Endothelial cell of umbilical vein (primary cell): Measurements from ENCODE around the gene ELAVL1. TPM values are rescaled to one million over a fixed set of nuclear protein-coding genes. Genes with fewer than 3 reads are reported as not detected.

Experiments used
- BruUV-seq: library from RNA; stranded (reverse); fragments of 400-500 nt; replicated peaks from 2 replicates; lab custom pipeline; 2021; lab: Mats Ljungman, UMichigan
- CTCF ChIA-PET: fragments of 300-600, 350-600 bp; sonication (Branson Sonifier 250); formaldehyde crosslinking; loops from one replicate; lab custom pipeline; 2021; ENCODE audit warnings: antibody characterized with exemption, inconsistent platforms; lab: Charles Lee
- POLR2A ChIA-PET: fragments of 300-600, 350-600 bp; sonication (Branson Sonifier 250); formaldehyde crosslinking; loops from one replicate; lab custom pipeline; 2021; ENCODE audit warnings: antibody characterized with exemption, inconsistent platforms; lab: Charles Lee
- DNase-seq: peaks from one replicate; pipeline ENCODE4 v3.0.0-alpha.2; 2011; ENCODE audit warnings: low read depth, low spot score
- FAIRE-seq: peaks from 2 replicates; lab custom pipeline; 2011; peaks lifted over from hg19 to GRCh38; lab: Jason Lieb, UNC
- H2AFZ ChIP-seq: 2 replicates; pipeline ENCODE4 v1.6.0; 2012; ENCODE audit warnings: low read depth, low read length, control low read depth, inconsistent platforms
- H3K27ac ChIP-seq: 2 replicates; pipeline ENCODE4 v1.5.1; 2011; ENCODE audit warnings: low read depth, mild to moderate bottlenecking, control low read depth, low read length, moderate library complexity; ENCODE audit not compliant: insufficient read depth
- H3K27me3 ChIP-seq, 2 experiments: 2 replicates each; pipeline versions ENCODE4 v1.6.0 to v1.6.1; 2011; ENCODE audit warnings: low read length in 2 of 2, mixed read lengths in 1 of 2; ENCODE audit not compliant: control insufficient read depth in 2 of 2, insufficient read depth in 2 of 2
- H3K36me3 ChIP-seq, 2 experiments: 2 replicates in 1 of 2; 3 replicates in 1 of 2; pipeline ENCODE4 v1.5.1; 2011; ENCODE audit warnings: low read length in 2 of 2, mild to moderate bottlenecking in 1 of 2, moderate library complexity in 1 of 2; ENCODE audit not compliant: control insufficient read depth in 2 of 2, insufficient read depth in 2 of 2; ENCODE audit errors: extremely low read depth in 1 of 2
- H3K4me1 ChIP-seq: 3 replicates; pipeline ENCODE4 v1.5.1; 2011; ENCODE audit warnings: mild to moderate bottlenecking, low read length; ENCODE audit not compliant: control insufficient read depth, insufficient read depth; ENCODE audit errors: extremely low read depth
- H3K4me2 ChIP-seq: 2 replicates; pipeline ENCODE4 v1.6.1; 2011; ENCODE audit warnings: low read length, control low read depth, mixed read lengths; ENCODE audit not compliant: insufficient read depth
- H3K4me3 ChIP-seq, 3 experiments: fragments of 200-600 bp in 1 of 3; sonication (generic), shearing (Covaris generic) in 1 of 3; replicated peaks in 1 of 3; 2 replicates each; pipeline ENCODE4 v1.5.1; 2011 to 2016; ENCODE audit warnings: control low read depth in 3 of 3, low read length in 3 of 3, mild to moderate bottlenecking in 2 of 3, inconsistent platforms in 1 of 3, low read depth in 1 of 3, moderate library complexity in 1 of 3; ENCODE audit not compliant: insufficient read depth in 1 of 3
- H3K79me2 ChIP-seq: 2 replicates; pipeline ENCODE4 v1.6.0; 2012; ENCODE audit warnings: low read length, inconsistent platforms; ENCODE audit not compliant: control insufficient read depth, insufficient read depth
- H3K9ac ChIP-seq: replicated peaks from 2 replicates; pipeline ENCODE3; 2011; ENCODE audit warnings: low read length, control low read depth; ENCODE audit not compliant: insufficient read depth; ENCODE audit errors: extremely low read depth
- H3K9me1 ChIP-seq: replicated peaks from 3 replicates; pipeline ENCODE4 v1.6.0; 2011; ENCODE audit warnings: mild to moderate bottlenecking, low read length; ENCODE audit not compliant: control insufficient read depth, insufficient read depth; ENCODE audit errors: extremely low read depth
- H3K9me3 ChIP-seq: replicated peaks from 2 replicates; pipeline ENCODE4 v1.5.1; 2012; ENCODE audit warnings: low read length, inconsistent platforms; ENCODE audit not compliant: control insufficient read depth, insufficient read depth
- H4K20me1 ChIP-seq: replicated peaks from 2 replicates; pipeline ENCODE3; 2011; ENCODE audit warnings: mild to moderate bottlenecking, low read length; ENCODE audit not compliant: control insufficient read depth, insufficient read depth; ENCODE audit errors: extremely low read depth
- CTCF ChIP-seq, 2 donors: IDR thresholded peaks; 1 replicate in 1 of 2; 2 replicates in 1 of 2; pipeline ENCODE4 v1.5.1; 2011; ENCODE audit warnings: low read length in 2 of 2, mild to moderate bottlenecking in 2 of 2, moderate library complexity in 2 of 2, control low read depth in 1 of 2, inconsistent platforms in 1 of 2, low read depth in 1 of 2; ENCODE audit not compliant: insufficient read depth in 1 of 2; ENCODE audit errors: extremely low read depth in 1 of 2
- GATA2 ChIP-seq: IDR thresholded peaks from 2 replicates; pipeline ENCODE4 v1.7.0; 2011; ENCODE audit warnings: low read depth, mild to moderate bottlenecking, moderate library complexity, mixed read lengths, low read length; ENCODE audit not compliant: insufficient read length, insufficient read depth
- JUN ChIP-seq: IDR thresholded peaks from 2 replicates; pipeline ENCODE4 v1.6.1; 2011; ENCODE audit warnings: borderline replicate concordance, low read depth; ENCODE audit not compliant: insufficient read length, insufficient read depth
- MAX ChIP-seq: IDR thresholded peaks from 2 replicates; pipeline ENCODE4 v1.6.1; 2011; ENCODE audit not compliant: insufficient read depth, insufficient read length
- MYC ChIP-seq: IDR thresholded peaks from one replicate; pipeline ENCODE4 v1.6.1; 2011; ENCODE audit warnings: mild to moderate bottlenecking, low read depth, low read length
- POLR2A ChIP-seq: IDR thresholded peaks from 2 replicates; pipeline ENCODE4 v1.6.1; 2012; ENCODE audit warnings: low read depth, mild to moderate bottlenecking, control low read depth, low read length
- POLR2AphosphoS5 ChIP-seq: IDR thresholded peaks from 2 replicates; pipeline ENCODE4 v1.6.1; 2012; ENCODE audit warnings: low read depth, mild to moderate bottlenecking, control low read depth, low read length, moderate library complexity; ENCODE audit not compliant: insufficient read depth
- dilution Hi-C: fragments of 300-500 bp; cut with MboI; formaldehyde crosslinking; loops from one replicate; pipeline ENCODE4 v1.15.0; 2019; ENCODE audit warnings: low sequenced_read_pairs; ENCODE audit not compliant: extremely low pct_ligation_motif_present
- intact Hi-C: fragments of 100-400 bp; cut with micrococcal nuclease; formaldehyde crosslinking; loops from one replicate; pipeline ENCODE4 v1.10.0; 2022
- polyA plus RNA-seq, 4 experiments: library from polyadenylated mRNA; depleted of rRNA in 3 of 4; stranded (reverse) in 3 of 4; unstranded in 1 of 4; fragments of >200 nt; gene quantifications; 2 replicates each; pipeline versions ENCODE4 v1.2.1 to v1.2.3, GENCODE V29; 2011 to 2012; ENCODE audit warnings: missing spikeins in 1 of 4
- total RNA-seq: library from RNA; stranded (reverse); gene quantifications from 2 replicates; pipeline ENCODE4 v1.2.3, GENCODE V29; 2021

Gene ELAVL1
- total and polyA plus RNA-seq, 2 donors (not counting 3 experiments of a cell fraction or from before 2014, with no cell fraction given): 46.8 to 134 TPM

GRCh38 chr19:7959211-7959610 lies 46.2 kb downstream of the ELAVL1 start:
- Histone ChIP-seq H3K9me3 (no peaks in the 10 kb centered on the region), H3K9ac (no peak overlapping the region), H3K36me3 (peaks cover 10 to 15% of the 10 kb centered on the region in 2 experiments), H3K27ac (no peak overlapping the region), H3K79me2 (no peaks in the 10 kb centered on the region), H4K20me1 (no peaks in the 10 kb centered on the region), H2AFZ (no peak overlapping the region), H3K9me1 (no peaks in the 10 kb centered on the region), H3K4me3 (no peak overlapping the region), H3K4me2 (no peak overlapping the region), H3K27me3 (no peaks in the 10 kb centered on the region), H3K4me1 (no peaks in the 10 kb centered on the region)
- CTCF ChIA-PET: interaction anchor here (1.0 to 2.2 kb wide), 2 partner anchors 11 to 15 kb away, joined by 5 to 13 read pairs; no protein-coding TSS in a partner anchor
- FAIRE-seq: no peak
- POLR2A ChIA-PET: no interaction called here
- TF ChIP-seq POLR2AphosphoS5 (no peak), MYC (no peak), CTCF (IDR thresholded peaks at IDR 0.05; ENCODE audit: extremely low read depth in 1 of 2, insufficient read depth in 1 of 2, low read depth in 1 of 2, low read length in 2 of 2) (no peak), MAX (no peak), GATA2 (no peak), JUN (no peak), POLR2A (no peak)
- no peak for DNase-seq
- intact Hi-C loops: no loop called here
- no TSS peak for BruUV-seq
- dilution Hi-C loops: no loop called here
